SU-DHL-6 (cell line): ENCODE results near the gene GABRP.

Source experiments
- CTCF ChIP-seq: fragments of 200-600 bp; sonication (generic); IDR thresholded peaks from one replicate; pipeline ENCODE4 v1.5.1; 2017; ENCODE audit warnings: antibody characterized with exemption, mild to moderate bottlenecking, low read length, moderate library complexity; ENCODE audit not compliant: insufficient read depth, poor library complexity, severe bottlenecking
- EZH2phosphoT487 ChIP-seq: fragments of 200-600 bp; sonication (generic), shearing (Covaris generic); conservative IDR thresholded peaks from 2 replicates; pipeline ENCODE4 v1.6.1; 2018; ENCODE audit warnings: mild to moderate bottlenecking, antibody characterized with exemption, low read length, moderate library complexity, mixed read lengths

- TF ChIP-seq CTCF (no peak), EZH2phosphoT487 (no peak)
These were observed 11.6 kb downstream of the GABRP start for GRCh38 chr5:170795154-170795553.
